HG03095 (cell line): ENCODE results near the gene ZNF12.
"Not testable (repeated sequence)": the region's sequence is repeated elsewhere in the genome, so short reads cannot be mapped to it uniquely, and the experiment has no call there.

Experiments
- ATAC-seq: cut with Tn5 transposase; IDR thresholded peaks from one replicate; pipeline ENCODE4 v1.9.1; 2021; ENCODE audit warnings: moderate library complexity; ENCODE audit not compliant: unreplicated experiment

The ZNF12 gene

GRCh38 chr7:6700793-6701192 is 6.0 kb downstream of the ZNF12 start:
- ATAC-seq, result no peak

DNA sequence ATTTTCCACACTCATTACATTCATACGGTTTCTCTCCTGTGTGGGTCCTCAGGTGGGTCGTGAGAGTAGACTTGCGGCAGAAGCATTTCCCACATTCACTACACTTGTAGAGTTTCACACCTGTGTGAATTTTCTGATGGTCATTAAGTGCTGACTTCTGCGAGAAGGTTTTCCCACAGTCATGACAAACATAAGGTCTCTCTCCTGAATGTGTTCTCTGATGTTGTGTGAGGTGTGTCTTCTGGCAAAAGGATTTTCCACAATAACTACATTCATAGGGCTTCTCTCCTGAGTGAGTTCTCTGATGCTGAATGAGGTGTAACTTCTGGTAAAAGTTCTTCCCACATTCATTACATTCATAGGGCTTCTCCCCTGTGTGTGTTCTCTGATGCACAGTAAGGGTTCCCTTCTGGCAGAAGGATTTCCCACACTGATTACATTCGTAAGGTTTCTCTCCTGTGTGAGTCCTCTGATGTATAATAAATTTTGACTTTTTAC is 15.1 kb downstream of the ZNF12 start:
- ATAC-seq, result no peak

- ATAC-seq, result no peak
These were observed 15.6 kb downstream of the ZNF12 start for GRCh38 chr7:6691103-6691502.

- ATAC-seq, result no peak
These were observed 26.6 kb downstream of the ZNF12 start for GRCh38 chr7:6680146-6680545.

DNA sequence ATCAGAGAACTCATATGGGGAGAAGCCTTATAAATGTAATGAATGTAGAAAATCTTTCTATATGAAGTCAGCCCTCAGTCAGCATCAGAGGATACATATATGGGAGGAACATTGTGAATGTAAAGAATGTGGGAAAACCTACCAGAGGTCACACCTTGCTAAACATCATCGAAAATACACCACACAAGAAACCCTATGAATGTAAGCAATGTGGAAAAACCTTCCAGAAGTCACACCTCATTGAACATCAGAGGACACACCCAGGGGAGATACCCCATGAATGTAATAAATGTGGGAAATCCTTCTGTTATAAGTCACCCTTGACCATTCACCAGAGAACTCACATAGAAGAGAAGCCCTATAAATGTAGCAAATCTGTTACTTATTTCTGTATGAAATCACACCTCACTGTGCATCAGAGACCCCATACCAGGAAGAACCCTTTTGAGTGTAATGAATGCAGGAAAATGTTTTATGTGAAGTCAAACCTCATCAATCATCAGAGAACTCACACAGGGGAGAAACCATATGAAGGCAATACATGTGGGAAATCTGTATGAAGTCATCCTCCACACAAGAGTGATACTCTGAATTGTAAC is 30.8 kb downstream of the ZNF12 start:
- no peak for ATAC-seq

- not testable (repeated sequence) for ATAC-seq
These were observed 35.9 kb downstream of the ZNF12 start for GRCh38 chr7:6670851-6671250.

DNA sequence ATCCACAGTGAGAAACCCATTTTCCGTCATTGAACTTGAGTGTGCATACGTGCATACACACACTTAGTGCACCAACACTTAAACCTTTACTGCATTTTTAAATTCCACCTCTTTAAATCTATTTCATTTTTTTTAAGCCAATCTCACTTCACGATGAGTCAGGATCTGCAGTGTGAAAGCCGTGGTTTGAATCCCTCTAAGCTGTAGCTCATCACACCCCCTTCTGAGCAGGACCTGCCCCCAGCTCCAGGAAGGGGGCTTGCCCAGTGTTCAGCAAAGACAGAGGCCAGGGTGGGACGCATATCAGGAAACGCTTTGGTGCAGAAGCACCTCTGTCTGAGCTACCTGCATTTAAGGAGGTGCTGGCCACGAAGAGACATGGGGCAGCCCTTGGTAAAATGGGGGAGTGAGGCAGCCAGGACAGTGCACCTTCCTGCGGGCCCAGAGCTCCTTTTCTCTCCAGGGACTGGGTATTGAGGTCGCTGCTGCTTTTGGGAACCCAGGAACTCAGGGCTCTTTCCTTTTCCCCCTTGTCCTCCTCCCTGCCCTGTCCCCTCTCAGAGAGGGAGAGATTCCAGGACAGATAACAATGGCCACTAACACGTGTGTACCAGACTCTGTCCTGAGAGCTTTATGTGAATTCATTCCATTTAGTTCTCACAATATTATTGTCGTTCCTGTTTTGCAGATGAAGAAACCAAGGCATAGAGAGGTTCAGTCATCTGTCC is 48.0 kb downstream of the ZNF12 start:
- ATAC-seq, result no peak

- no peak for ATAC-seq
These were observed 50.3 kb downstream of the ZNF12 start for GRCh38 chr7:6656413-6656812.

- no peak for ATAC-seq
These were observed 50.9 kb downstream of the ZNF12 start for GRCh38 chr7:6655636-6656385.

DNA sequence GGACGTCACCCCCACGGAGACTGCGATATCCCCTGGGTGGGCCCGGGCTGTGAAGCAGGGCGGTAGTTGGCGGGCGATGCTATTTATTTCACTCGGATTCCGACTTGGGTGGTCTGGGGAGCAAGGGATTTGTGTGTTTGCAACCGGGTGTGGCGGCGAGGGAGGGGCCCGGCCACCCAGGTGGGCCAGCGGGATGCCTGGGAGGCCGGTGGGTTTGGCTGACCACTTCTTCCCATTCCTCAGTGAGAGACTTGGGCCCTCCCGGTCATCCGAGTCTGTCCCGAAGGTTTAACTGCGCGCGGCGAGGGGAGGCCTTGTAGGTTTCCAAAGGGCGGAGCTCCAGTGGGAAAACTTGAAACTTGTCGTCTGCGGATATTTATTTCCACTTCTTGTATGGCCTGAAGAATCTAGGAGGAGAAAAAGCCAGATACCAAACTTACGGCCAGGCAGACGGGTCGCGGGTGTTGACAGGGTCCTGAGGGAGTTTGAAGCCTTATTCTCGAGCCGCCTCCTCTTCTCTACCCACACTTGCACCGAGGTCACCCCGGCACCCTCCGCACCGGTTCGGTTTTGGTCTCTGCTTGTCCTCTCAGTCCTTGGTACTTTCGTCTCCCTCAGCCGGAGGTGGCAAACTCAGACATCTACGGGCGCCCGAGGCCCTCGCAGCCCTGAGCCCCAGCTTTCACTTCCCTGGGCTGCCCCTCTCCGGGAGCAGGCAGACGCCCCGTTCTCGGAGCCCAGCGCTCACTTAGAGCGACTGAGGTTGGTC is 51.7 kb downstream of the ZNF12 start:
- no peak for ATAC-seq

DNA sequence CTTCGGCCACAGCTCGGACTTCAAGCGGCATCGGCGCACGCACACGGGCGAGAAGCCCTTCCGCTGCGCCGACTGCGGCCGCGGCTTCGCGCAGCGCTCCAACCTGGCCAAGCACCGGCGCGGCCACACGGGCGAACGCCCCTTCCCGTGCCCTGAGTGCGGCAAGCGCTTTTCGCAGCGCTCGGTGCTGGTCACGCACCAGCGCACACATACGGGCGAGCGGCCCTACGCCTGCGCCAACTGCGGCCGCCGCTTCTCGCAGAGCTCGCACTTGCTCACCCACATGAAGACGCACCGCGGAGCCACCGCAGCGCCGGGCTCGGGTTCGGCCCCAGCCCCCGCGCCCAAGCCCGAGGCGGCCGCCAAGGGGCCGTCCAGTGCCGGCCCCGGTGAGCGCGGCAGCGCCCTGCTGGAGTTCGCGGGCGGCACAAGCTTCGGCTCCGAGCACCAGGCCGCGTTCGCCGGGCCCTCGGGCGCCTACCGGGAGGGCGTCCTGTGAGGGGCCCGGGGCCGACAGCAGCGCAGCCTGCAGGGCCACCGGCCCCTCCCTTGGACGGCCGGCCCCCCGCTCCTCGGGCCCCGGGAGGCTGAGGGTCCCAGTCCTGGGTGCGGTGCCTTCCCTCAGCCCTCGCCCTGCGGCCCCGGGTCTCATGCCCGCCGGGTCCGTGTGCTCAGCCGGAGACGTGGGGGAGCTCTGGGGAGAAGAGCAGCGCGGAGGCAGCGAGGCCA is 52.5 kb downstream of the ZNF12 start:
- no peak for ATAC-seq

GRCh38 chr7:6653071-6654003 is 53.4 kb downstream of the ZNF12 start:
- no peak for ATAC-seq

DNA sequence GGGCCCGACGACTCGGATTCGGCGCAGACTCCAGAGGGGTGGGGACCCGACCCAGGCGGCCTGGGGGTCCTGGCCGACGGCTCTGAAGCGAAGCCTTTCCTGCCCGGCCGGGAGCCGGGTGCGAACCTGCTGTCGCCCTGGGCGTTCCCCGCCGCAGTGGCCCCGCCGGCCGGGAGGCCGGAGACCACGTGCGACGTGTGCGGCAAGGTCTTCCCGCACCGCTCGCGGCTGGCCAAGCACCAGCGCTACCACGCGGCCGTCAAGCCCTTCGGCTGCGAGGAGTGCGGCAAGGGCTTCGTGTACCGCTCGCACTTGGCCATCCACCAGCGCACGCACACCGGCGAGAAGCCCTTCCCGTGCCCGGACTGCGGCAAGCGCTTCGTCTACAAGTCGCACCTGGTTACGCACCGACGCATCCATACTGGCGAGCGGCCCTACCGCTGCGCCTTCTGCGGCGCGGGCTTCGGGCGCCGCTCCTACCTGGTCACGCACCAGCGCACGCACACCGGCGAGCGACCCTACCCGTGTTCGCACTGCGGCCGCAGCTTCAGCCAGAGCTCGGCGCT is 54.2 kb downstream of the ZNF12 start:
- ATAC-seq, result no peak

DNA sequence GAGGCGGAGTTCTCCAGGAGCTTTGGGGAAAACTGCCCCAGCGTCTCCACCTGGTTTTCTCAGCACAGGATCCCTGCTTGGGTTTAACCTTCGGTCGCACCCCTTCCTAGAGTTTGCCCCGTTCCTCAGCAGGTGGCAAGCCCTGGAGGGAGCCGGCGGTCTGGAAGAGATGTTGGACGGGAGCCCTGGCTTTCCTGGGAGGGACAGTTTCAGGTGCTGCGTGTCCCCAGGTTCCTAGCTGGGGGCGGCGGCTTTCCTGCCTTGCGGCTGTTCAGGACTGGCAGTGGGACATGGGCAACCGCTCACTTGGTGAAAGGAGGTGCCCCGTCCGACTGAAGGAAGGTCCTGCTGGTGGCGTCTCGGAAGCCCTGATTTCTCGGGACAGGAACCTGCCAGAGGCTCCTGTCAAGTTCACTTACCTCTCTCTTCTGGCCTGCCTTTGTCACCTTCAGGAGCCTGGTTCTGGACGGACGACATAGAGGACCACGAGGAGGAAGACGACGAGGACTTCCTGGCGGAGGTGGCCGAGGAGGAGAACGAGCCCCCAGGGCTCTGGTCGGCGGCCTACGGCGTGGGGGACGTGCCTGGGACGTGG is 54.8 kb downstream of the ZNF12 start:
- ATAC-seq, result no peak

- ATAC-seq, result no peak
These were observed 56.2 kb downstream of the ZNF12 start for GRCh38 chr7:6650521-6651011.

DNA sequence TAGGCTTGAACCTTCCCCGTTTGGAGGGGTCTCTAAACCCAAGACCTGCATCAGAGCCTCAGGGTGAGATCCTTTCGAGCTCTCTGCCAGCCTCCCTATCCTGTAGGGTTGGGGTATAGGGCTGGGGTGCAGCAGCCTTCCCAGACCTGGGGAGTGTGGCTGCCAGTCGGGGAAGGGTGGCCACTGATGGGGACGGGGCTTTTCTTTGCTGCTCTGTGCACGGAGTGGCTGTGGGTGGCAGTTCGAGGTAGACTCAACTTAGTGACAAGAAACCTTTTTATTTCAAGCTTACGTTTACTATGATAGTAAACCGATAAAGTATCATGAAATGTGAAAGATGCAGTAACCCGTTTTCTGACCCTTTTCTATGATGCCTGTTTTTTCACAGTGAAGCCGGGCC is 56.7 kb downstream of the ZNF12 start:
- no peak for ATAC-seq

DNA sequence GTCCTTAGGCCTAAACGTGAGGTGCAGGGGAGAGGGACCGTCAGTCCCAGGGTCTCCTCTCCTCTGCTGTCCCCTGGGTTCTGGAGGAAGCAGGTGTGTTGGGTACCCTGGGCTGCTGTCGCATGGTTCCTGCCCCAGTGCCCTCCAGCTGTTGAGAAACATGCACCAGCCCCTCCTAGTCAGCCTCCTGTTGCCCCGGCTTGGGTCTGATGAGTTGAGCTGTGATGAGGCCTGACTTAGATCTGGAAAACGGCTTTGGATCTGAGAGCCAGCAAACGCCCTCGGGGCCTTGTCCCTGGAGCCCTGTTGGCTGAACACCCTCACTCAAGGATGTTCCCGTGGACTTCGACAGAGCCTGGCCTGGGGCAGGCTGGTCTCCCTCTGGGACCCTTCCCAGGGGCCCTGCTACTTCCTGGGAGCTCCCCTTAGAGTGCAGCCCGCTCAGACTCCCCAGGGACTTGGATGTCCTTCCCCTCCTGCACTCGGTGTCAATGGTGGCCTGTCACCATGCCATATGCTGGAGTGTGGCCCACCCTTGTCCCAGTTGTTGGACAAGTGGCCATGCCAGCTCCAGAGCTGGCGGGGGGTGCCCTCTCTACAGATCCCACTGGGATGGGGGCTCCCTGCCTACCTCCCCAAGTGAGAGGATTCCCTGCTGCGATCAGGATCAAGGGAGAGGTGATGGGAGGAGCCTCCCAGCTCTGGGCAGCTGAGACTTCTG is 57.3 kb downstream of the ZNF12 start:
- ATAC-seq, result no peak

- no peak for ATAC-seq
These were observed 58.0 kb downstream of the ZNF12 start for GRCh38 chr7:6648815-6649104.
